Measurements from ENCODE around the gene NPL.

The NPL gene

DNA sequence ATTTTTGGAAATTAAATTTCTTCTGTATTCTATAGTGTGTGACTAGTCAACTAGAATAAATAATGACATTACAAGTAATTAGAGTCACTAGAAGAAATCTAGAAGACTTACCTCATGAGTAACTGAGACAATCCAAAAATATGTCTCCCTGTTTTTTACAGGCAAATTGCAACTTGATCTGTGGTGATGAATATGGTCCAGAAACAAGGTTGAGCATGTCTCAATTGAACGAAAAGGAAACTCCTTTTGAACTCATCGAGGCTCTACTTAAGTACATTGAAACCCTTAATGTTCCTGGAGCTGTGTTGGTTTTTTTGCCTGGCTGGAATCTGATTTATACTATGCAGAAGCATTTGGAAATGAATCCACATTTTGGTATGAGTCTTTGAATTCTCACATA, 86.3 kb downstream of the NPL start:
- no peak for DNase-seq

DNA sequence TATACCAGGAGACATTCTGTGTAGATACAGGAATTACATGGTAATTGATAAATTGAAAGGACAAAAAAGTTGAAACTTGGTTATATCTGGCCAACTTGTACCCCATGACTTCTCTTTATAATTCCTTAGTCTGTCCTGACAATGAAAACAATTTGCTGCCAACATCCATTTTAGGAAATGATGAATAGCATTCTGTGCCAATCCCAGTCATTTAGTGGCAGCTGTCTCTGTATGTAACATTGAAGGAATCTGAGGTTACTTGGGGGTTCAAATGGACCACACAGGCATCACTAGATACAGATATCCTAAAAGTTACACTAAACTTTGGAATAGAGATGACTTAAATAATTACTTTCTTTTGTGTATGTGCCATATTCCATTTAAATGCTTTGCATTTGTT, 87.8 kb downstream of the NPL start:
- DNase-seq = no peak

- no peak for DNase-seq
Measured at GRCh38 chr1:182877842-182878241, 88.3 kb downstream of the NPL start.
